ENCODE results near the gene NKAIN2.
"Not testable (repeated sequence)": the region's sequence is repeated elsewhere in the genome, so short reads cannot be mapped to it uniquely, and the experiment has no call there.

The NKAIN2 gene

DNA sequence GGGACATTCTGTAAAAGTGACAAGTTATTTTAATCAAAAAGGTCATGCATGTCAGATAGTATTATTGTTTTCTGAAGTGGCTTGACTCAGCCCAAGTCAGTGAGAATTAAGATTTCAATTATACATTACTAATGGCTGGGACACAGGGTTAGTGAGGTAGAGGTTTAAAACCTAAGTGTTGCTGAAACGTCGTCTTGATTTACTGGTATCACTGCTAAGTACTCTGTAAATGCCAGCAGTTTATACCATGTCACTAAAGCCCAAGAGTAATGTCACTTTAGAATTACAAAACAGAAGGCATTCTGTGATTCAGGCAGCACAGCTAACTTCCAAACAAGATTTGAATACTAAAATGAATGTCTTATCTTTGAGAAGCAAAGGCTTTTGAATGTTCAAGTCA lies 176.6 kb downstream of the NKAIN2 start:
- Histone ChIP-seq H3K36me3 (replicated peaks in 1 of 2; ENCODE audit: control insufficient read depth in 2 of 2, insufficient read depth in 2 of 2, low read length in 2 of 2) (no peaks in the 10 kb centered on the region), H3K79me1 (ENCODE audit: low read depth, low read length) (no peaks in the 10 kb centered on the region), H2BK15ac (ENCODE audit: low read length) (no peak overlapping the region), H3K27me3 (ENCODE audit: control insufficient read depth in 3 of 3, insufficient read depth in 3 of 3, low read depth in 1 of 3, low read length in 3 of 3) (no peaks in the 10 kb centered on the region), H3K14ac (ENCODE audit: low read length) (no peak overlapping the region), H3K9ac (ENCODE audit: low read depth, low read length, poor library complexity) (no peak overlapping the region), H2BK120ac (ENCODE audit: low read depth, low read length) (no peak overlapping the region), H2BK12ac (ENCODE audit: low read length) (no peak overlapping the region), H3K4me3 (ENCODE audit: low read length in 2 of 2) (no peak overlapping the region), H4K8ac (ENCODE audit: low read depth, low read length) (no peak overlapping the region), H3K18ac (ENCODE audit: low read length) (no peak overlapping the region), H3K9me3 (replicated peaks in 1 of 2; ENCODE audit: control insufficient read depth in 2 of 2, insufficient read depth in 1 of 2, low read depth in 1 of 2, low read length in 2 of 2) (no peaks in the 10 kb centered on the region), H3K4me1 (ENCODE audit: control insufficient read depth in 2 of 2, insufficient read depth in 1 of 2, low read depth in 1 of 2, low read length in 2 of 2) (no peaks in the 10 kb centered on the region), H4K91ac (ENCODE audit: low read depth, low read length, poor library complexity) (no peak overlapping the region), H2BK5ac (ENCODE audit: low read length) (no peak overlapping the region), H3K4me2 (ENCODE audit: insufficient read depth, low read length, poor library complexity, severe bottlenecking) (no peak overlapping the region), H3K4ac (ENCODE audit: low read length) (no peak overlapping the region), H3K27ac (replicated peaks; ENCODE audit: low read length) (no peak overlapping the region), H3K23ac (ENCODE audit: low read depth, low read length, poor library complexity) (no peak overlapping the region), H2AK5ac (ENCODE audit: low read depth, low read length) (no peak overlapping the region), H2AFZ (ENCODE audit: low read length) (no peak overlapping the region)
- DNase-seq (ENCODE audit: low spot score): no peak
- WGBS, 2 donors (ENCODE audit: extremely low coverage in 2 of 2, insufficient read length in 2 of 2, insufficient replicate concordance in 1 of 2): no CpG with 5 or more reads among the region's 2 CpGs

GRCh38 chr6:123986938-123987337 lies 183.3 kb downstream of the NKAIN2 start:
- Histone ChIP-seq H2BK15ac (ENCODE audit: low read length) (no peak overlapping the region), H3K4me1 (ENCODE audit: control insufficient read depth in 2 of 2, insufficient read depth in 1 of 2, low read depth in 1 of 2, low read length in 2 of 2) (no peaks in the 10 kb centered on the region), H4K8ac (ENCODE audit: low read depth, low read length) (no peak overlapping the region), H3K9ac (ENCODE audit: low read depth, low read length, poor library complexity) (no peak overlapping the region), H2AFZ (ENCODE audit: low read length) (no peak overlapping the region), H3K18ac (ENCODE audit: low read length) (no peak overlapping the region), H3K36me3 (replicated peaks in 1 of 2; ENCODE audit: control insufficient read depth in 2 of 2, insufficient read depth in 2 of 2, low read length in 2 of 2) (no peaks in the 10 kb centered on the region), H2BK120ac (ENCODE audit: low read depth, low read length) (no peak overlapping the region), H4K91ac (ENCODE audit: low read depth, low read length, poor library complexity) (no peak overlapping the region), H3K14ac (ENCODE audit: low read length) (no peak overlapping the region), H3K27ac (replicated peaks; ENCODE audit: low read length) (no peak overlapping the region), H3K23ac (ENCODE audit: low read depth, low read length, poor library complexity) (no peak overlapping the region), H3K27me3 (ENCODE audit: control insufficient read depth in 3 of 3, insufficient read depth in 3 of 3, low read depth in 1 of 3, low read length in 3 of 3) (no peaks in the 10 kb centered on the region), H3K4me2 (ENCODE audit: insufficient read depth, low read length, poor library complexity, severe bottlenecking) (no peak overlapping the region), H3K79me1 (ENCODE audit: low read depth, low read length) (no peaks in the 10 kb centered on the region), H3K4me3 (ENCODE audit: low read length in 2 of 2) (no peak overlapping the region), H2BK12ac (ENCODE audit: low read length) (no peak overlapping the region), H3K4ac (ENCODE audit: low read length) (no peak overlapping the region), H2AK5ac (ENCODE audit: low read depth, low read length) (no peak overlapping the region), H2BK5ac (ENCODE audit: low read length) (no peak overlapping the region), H3K9me3 (replicated peaks in 1 of 2; ENCODE audit: control insufficient read depth in 2 of 2, insufficient read depth in 1 of 2, low read depth in 1 of 2, low read length in 2 of 2) (no peaks in the 10 kb centered on the region)
- DNase-seq (ENCODE audit: low spot score): no peak
- WGBS, 2 donors (ENCODE audit: extremely low coverage in 2 of 2, insufficient read length in 2 of 2, insufficient replicate concordance in 1 of 2): no CpG with 5 or more reads among the region's 4 CpGs

DNA sequence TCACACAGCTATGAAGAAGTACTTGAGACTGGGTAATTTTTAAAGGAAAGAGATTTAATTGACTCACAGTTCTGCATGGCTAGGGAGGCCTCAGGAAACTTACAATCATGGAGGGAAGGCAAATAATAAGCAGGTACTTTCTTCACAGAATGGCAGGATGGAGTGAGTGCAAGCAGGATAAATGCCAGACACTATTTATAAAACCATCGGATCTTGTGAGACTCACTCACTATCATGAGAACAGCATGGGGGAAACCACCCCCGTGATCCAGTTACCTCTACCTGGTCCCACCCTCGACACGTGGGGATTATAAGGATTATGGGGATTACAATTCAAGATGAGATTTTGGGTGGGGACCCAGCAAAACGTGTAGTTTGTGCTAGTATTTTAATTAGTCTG lies 186.3 kb downstream of the NKAIN2 start:
- not testable (repeated sequence) for H3K9ac ChIP-seq (ENCODE audit: low read depth, low read length, poor library complexity); H4K8ac ChIP-seq (ENCODE audit: low read depth, low read length); H3K4me2 ChIP-seq (ENCODE audit: insufficient read depth, low read length, poor library complexity, severe bottlenecking); H3K27me3 ChIP-seq (ENCODE audit: control insufficient read depth in 3 of 3, insufficient read depth in 3 of 3, low read depth in 1 of 3, low read length in 3 of 3); H3K18ac ChIP-seq (ENCODE audit: low read length); H2AFZ ChIP-seq (ENCODE audit: low read length); H2BK12ac ChIP-seq (ENCODE audit: low read length); H3K27ac ChIP-seq (replicated peaks; ENCODE audit: low read length); H3K79me1 ChIP-seq (ENCODE audit: low read depth, low read length); H2BK5ac ChIP-seq (ENCODE audit: low read length); H2BK120ac ChIP-seq (ENCODE audit: low read depth, low read length); H2BK15ac ChIP-seq (ENCODE audit: low read length); H3K36me3 ChIP-seq (replicated peaks in 1 of 2; ENCODE audit: control insufficient read depth in 2 of 2, insufficient read depth in 2 of 2, low read length in 2 of 2); H2AK5ac ChIP-seq (ENCODE audit: low read depth, low read length); H3K23ac ChIP-seq (ENCODE audit: low read depth, low read length, poor library complexity); H3K9me3 ChIP-seq (replicated peaks in 1 of 2; ENCODE audit: control insufficient read depth in 2 of 2, insufficient read depth in 1 of 2, low read depth in 1 of 2, low read length in 2 of 2); H4K91ac ChIP-seq (ENCODE audit: low read depth, low read length, poor library complexity); H3K4me1 ChIP-seq (ENCODE audit: control insufficient read depth in 2 of 2, insufficient read depth in 1 of 2, low read depth in 1 of 2, low read length in 2 of 2); H3K4ac ChIP-seq (ENCODE audit: low read length); H3K4me3 ChIP-seq (ENCODE audit: low read length in 2 of 2); DNase-seq (ENCODE audit: low spot score); H3K14ac ChIP-seq (ENCODE audit: low read length)
- no CpG with 5 or more reads among the region's 5 CpGs for WGBS, 2 donors (ENCODE audit: extremely low coverage in 2 of 2, insufficient read length in 2 of 2, insufficient replicate concordance in 1 of 2)

- Histone ChIP-seq H3K4me3 (ENCODE audit: low read length in 2 of 2) (no peak overlapping the region), H3K27ac (replicated peaks; ENCODE audit: low read length) (no peak overlapping the region), H2BK120ac (ENCODE audit: low read depth, low read length) (no peak overlapping the region), H2BK12ac (ENCODE audit: low read length) (no peak overlapping the region), H3K36me3 (replicated peaks in 1 of 2; ENCODE audit: control insufficient read depth in 2 of 2, insufficient read depth in 2 of 2, low read length in 2 of 2) (no peaks in the 10 kb centered on the region), H3K18ac (ENCODE audit: low read length) (no peak overlapping the region), H3K4ac (ENCODE audit: low read length) (no peak overlapping the region), H4K91ac (ENCODE audit: low read depth, low read length, poor library complexity) (no peak overlapping the region), H3K4me2 (ENCODE audit: insufficient read depth, low read length, poor library complexity, severe bottlenecking) (no peak overlapping the region), H4K8ac (ENCODE audit: low read depth, low read length) (no peak overlapping the region), H3K9me3 (replicated peaks in 1 of 2; ENCODE audit: control insufficient read depth in 2 of 2, insufficient read depth in 1 of 2, low read depth in 1 of 2, low read length in 2 of 2) (no peaks in the 10 kb centered on the region), H3K14ac (ENCODE audit: low read length) (no peak overlapping the region), H3K4me1 (ENCODE audit: control insufficient read depth in 2 of 2, insufficient read depth in 1 of 2, low read depth in 1 of 2, low read length in 2 of 2) (no peaks in the 10 kb centered on the region), H3K27me3 (ENCODE audit: control insufficient read depth in 3 of 3, insufficient read depth in 3 of 3, low read depth in 1 of 3, low read length in 3 of 3) (no peaks in the 10 kb centered on the region), H2BK5ac (ENCODE audit: low read length) (no peak overlapping the region), H2BK15ac (ENCODE audit: low read length) (no peak overlapping the region), H2AK5ac (ENCODE audit: low read depth, low read length) (no peak overlapping the region), H2AFZ (ENCODE audit: low read length) (no peak overlapping the region), H3K23ac (ENCODE audit: low read depth, low read length, poor library complexity) (no peak overlapping the region), H3K79me1 (ENCODE audit: low read depth, low read length) (no peaks in the 10 kb centered on the region), H3K9ac (ENCODE audit: low read depth, low read length, poor library complexity) (no peak overlapping the region)
- DNase-seq (ENCODE audit: low spot score): no peak
- WGBS, 2 donors (ENCODE audit: extremely low coverage in 2 of 2, insufficient read length in 2 of 2, insufficient replicate concordance in 1 of 2): no CpG with 5 or more reads among the region's 2 CpGs
These were observed 186.7 kb downstream of the NKAIN2 start for GRCh38 chr6:123990376-123990775.
